K562 (cell line): ENCODE measurements around the gene STX19. TPM values are rescaled to one million over a fixed set of nuclear protein-coding genes. Genes with fewer than 3 reads are reported as not detected.

ENCODE experiments used
- ADNP ChIP-seq: fragments of 200-800 bp; sonication (Bioruptor generic); IDR thresholded peaks from 2 replicates; pipeline ENCODE4 v1.6.1; 2016; ENCODE audit warnings: missing genetic modification characterization, missing compliant biosample characterization
- ATF3 ChIP-seq, 2 experiments: fragments of 450-650 bp in 1 of 2; sonication (generic) in 1 of 2; formaldehyde crosslinking in 1 of 2; IDR thresholded peaks in 1 of 2; conservative IDR thresholded peaks in 1 of 2; 2 replicates each; pipeline versions ENCODE4 v1.6.1 to v1.8.1; 2016 to 2023; ENCODE audit warnings: mild to moderate bottlenecking in 2 of 2, moderate library complexity in 2 of 2, inconsistent platforms in 1 of 2, missing genetic modification reagents in 1 of 2
- HNRNPLL ChIP-seq: fragments of 200-400 bp; formaldehyde crosslinking; IDR thresholded peaks from 2 replicates; pipeline ENCODE4 v1.6.1; 2017; ENCODE audit warnings: low read length, low read depth, mild to moderate bottlenecking; ENCODE audit not compliant: poor library complexity, severe bottlenecking
- KAT2B ChIP-seq: IDR thresholded peaks from one replicate; pipeline ENCODE4 v1.6.1; 2012; ENCODE audit warnings: low read depth, mild to moderate bottlenecking, control low read depth, inconsistent platforms, low read length, moderate library complexity
- L3MBTL2 ChIP-seq: fragments of 450-650 bp; IDR thresholded peaks from 2 replicates; pipeline ENCODE4 v1.6.1; 2016; ENCODE audit warnings: mild to moderate bottlenecking, moderate library complexity
- MBD1 ChIP-seq: fragments of 250-450 bp; sonication (Bioruptor Pico); IDR thresholded peaks from 2 replicates; pipeline ENCODE4 v1.8.0; 2022; ENCODE audit warnings: inconsistent platforms
- PTBP1 ChIP-seq: fragments of 200-400 bp; formaldehyde crosslinking; IDR thresholded peaks from 2 replicates; pipeline ENCODE4 v1.6.1; 2017; ENCODE audit warnings: low read depth, low read length
- TAL1 ChIP-seq: fragments of 450-650 bp; IDR thresholded peaks from 2 replicates; pipeline ENCODE4 v1.6.1; 2016; ENCODE audit warnings: mild to moderate bottlenecking
- TARDBP ChIP-seq: fragments of 450-650 bp; IDR thresholded peaks from 2 replicates; pipeline ENCODE4 v1.6.1; 2016
- TGIF2 ChIP-seq: sonication (generic); formaldehyde crosslinking; IDR thresholded peaks from 2 replicates; pipeline ENCODE4 v1.8.1; 2022; ENCODE audit warnings: mild to moderate bottlenecking, missing genetic modification reagents, moderate library complexity
- ZNF764 ChIP-seq: fragments of 250-450 bp; sonication (Bioruptor Pico); IDR thresholded peaks from 2 replicates; pipeline ENCODE4 v1.4.0; 2020; ENCODE audit warnings: low read depth, mild to moderate bottlenecking, moderate library complexity
- polyA plus RNA-seq, 8 experiments: library from polyadenylated mRNA; depleted of rRNA in 4 of 8; stranded (reverse) in 5 of 8; unstranded in 3 of 8; fragments of >200 nt; fragmentation: Nextera tagmentation in 2 of 8; fragmentation: Illumina TruSeq in 1 of 8; extraction: Ambion mirVana in 2 of 8; extraction: Trizol in 1 of 8; gene quantifications; 2 replicates each; pipeline versions ENCODE4 v1.2.1 to v1.2.3, GENCODE V29; 2011 to 2014; ENCODE audit warnings: inconsistent platforms in 1 of 8, missing spikeins in 1 of 8
- total RNA-seq, 7 experiments: library from RNA; depleted of rRNA in 6 of 7; stranded (reverse); fragments of >200 nt in 6 of 7; fragmentation: Illumina TruSeq in 2 of 7; extraction: Trizol in 2 of 7; gene quantifications; 2 replicates each; pipeline versions ENCODE4 v1.2.1 to v1.2.3, GENCODE V29; 2011 to 2021; ENCODE audit warnings: low replicate concordance in 1 of 7
- TF ChIP-seq, protein P1 (sequence below): sonication (generic); formaldehyde crosslinking; IDR thresholded peaks from 2 replicates; pipeline ENCODE4 v1.8.0; 2022; ENCODE audit warnings: mild to moderate bottlenecking, missing genetic modification reagents
- TF ChIP-seq, protein P2 (sequence below): fragments of 200-800 bp; sonication (Bioruptor generic); IDR thresholded peaks from 2 replicates; pipeline ENCODE4 v1.6.1; 2017; ENCODE audit warnings: missing genetic modification characterization, missing compliant biosample characterization
- TF ChIP-seq, protein P3 (sequence below): sonication (generic); formaldehyde crosslinking; IDR thresholded peaks from 2 replicates; pipeline ENCODE4 v1.8.0; 2023; ENCODE audit warnings: missing genetic modification reagents, mild to moderate bottlenecking, borderline replicate concordance

Gene STX19
- total and polyA plus RNA-seq, 9 of the 15 experiments (the other 6 are each of a cell fraction or from before 2014, with no cell fraction given) = 0.04 TPM; not detected in 8

DNA sequence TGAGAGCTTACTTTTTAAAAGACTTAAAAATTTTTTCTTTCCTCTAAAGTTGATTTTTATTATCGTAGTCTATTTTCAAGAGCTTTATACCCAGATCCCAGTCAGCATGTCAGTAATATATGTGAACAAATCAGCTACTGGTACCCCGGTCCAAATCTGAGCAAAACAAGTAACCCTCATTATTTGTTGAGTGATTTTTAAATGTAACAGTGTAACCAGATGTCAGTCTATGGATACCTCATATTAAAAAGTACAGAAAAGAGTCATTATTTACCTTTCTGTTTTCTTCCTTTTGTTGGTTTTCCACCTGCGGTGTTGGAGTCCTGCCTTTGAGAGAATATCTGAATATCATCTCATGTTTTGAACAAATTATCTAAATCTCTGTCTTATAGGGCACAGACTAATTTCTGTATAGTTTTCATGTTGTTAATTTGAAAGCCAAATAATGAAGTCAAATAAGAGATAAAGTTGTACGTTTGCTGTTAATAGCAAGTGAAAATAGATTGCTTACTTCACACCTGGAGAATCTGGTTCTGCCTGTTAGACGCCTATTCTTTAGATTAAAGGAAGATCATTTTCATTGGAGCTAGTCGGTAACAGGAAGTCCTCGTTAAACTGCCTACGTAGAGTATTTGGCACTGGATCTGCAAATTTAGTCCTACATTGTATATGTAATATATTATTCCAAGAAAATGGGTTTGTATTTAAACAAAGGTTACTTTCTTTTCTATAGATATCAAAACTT, at the start of gene STX19 (continued):
- TF ChIP-seq MBD1 (CRISPR knock-in tag) = no peak
- TF ChIP-seq KAT2B = no peak
- no peak for TF ChIP-seq ATF3 (IDR thresholded peaks at IDR 0.05)
- no peak for TF ChIP-seq ATF3 (CRISPR knock-in tag; conservative IDR thresholded peaks at IDR 0.05)
- TF ChIP-seq TAL1 = no peak
- no peak for TF ChIP-seq L3MBTL2
- TF ChIP-seq ZNF764 (CRISPR knock-in tag) = no peak
- no peak for TF ChIP-seq HNRNPLL
- TF ChIP-seq, protein P1, sequence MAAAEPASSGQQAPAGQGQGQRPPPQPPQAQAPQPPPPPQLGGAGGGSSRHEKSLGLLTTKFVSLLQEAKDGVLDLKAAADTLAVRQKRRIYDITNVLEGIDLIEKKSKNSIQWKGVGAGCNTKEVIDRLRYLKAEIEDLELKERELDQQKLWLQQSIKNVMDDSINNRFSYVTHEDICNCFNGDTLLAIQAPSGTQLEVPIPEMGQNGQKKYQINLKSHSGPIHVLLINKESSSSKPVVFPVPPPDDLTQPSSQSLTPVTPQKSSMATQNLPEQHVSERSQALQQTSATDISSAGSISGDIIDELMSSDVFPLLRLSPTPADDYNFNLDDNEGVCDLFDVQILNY (CRISPR knock-in tag) = no peak
- TF ChIP-seq TGIF2 = no peak
- TF ChIP-seq, protein P2, sequence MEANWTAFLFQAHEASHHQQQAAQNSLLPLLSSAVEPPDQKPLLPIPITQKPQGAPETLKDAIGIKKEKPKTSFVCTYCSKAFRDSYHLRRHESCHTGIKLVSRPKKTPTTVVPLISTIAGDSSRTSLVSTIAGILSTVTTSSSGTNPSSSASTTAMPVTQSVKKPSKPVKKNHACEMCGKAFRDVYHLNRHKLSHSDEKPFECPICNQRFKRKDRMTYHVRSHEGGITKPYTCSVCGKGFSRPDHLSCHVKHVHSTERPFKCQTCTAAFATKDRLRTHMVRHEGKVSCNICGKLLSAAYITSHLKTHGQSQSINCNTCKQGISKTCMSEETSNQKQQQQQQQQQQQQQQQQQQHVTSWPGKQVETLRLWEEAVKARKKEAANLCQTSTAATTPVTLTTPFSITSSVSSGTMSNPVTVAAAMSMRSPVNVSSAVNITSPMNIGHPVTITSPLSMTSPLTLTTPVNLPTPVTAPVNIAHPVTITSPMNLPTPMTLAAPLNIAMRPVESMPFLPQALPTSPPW (CRISPR knock-in tag) = no peak
- TF ChIP-seq, protein P3, sequence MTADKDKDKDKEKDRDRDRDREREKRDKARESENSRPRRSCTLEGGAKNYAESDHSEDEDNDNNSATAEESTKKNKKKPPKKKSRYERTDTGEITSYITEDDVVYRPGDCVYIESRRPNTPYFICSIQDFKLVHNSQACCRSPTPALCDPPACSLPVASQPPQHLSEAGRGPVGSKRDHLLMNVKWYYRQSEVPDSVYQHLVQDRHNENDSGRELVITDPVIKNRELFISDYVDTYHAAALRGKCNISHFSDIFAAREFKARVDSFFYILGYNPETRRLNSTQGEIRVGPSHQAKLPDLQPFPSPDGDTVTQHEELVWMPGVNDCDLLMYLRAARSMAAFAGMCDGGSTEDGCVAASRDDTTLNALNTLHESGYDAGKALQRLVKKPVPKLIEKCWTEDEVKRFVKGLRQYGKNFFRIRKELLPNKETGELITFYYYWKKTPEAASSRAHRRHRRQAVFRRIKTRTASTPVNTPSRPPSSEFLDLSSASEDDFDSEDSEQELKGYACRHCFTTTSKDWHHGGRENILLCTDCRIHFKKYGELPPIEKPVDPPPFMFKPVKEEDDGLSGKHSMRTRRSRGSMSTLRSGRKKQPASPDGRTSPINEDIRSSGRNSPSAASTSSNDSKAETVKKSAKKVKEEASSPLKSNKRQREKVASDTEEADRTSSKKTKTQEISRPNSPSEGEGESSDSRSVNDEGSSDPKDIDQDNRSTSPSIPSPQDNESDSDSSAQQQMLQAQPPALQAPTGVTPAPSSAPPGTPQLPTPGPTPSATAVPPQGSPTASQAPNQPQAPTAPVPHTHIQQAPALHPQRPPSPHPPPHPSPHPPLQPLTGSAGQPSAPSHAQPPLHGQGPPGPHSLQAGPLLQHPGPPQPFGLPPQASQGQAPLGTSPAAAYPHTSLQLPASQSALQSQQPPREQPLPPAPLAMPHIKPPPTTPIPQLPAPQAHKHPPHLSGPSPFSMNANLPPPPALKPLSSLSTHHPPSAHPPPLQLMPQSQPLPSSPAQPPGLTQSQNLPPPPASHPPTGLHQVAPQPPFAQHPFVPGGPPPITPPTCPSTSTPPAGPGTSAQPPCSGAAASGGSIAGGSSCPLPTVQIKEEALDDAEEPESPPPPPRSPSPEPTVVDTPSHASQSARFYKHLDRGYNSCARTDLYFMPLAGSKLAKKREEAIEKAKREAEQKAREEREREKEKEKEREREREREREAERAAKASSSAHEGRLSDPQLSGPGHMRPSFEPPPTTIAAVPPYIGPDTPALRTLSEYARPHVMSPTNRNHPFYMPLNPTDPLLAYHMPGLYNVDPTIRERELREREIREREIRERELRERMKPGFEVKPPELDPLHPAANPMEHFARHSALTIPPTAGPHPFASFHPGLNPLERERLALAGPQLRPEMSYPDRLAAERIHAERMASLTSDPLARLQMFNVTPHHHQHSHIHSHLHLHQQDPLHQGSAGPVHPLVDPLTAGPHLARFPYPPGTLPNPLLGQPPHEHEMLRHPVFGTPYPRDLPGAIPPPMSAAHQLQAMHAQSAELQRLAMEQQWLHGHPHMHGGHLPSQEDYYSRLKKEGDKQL (CRISPR knock-in tag) = no peak
- TF ChIP-seq PTBP1 = no peak
- no peak for TF ChIP-seq ADNP
- no peak for TF ChIP-seq TARDBP
